ENCODE results near the gene GRAP2. TPM values are rescaled to one million over a fixed set of nuclear protein-coding genes. Genes with fewer than 3 reads are reported as not detected.

The GRAP2 gene
- total and polyA plus RNA-seq, 8 donors = 0.42 to 1.3 (median 0.79) TPM

GRCh38 chr22:39973656-39974055, 72.8 kb downstream of the GRAP2 start:
- Histone ChIP-seq H3K4me3 (no peak overlapping the region), H3K27me3 (no peaks in the 10 kb centered on the region), H3K4me1 (peaks cover 0 to 3% (median 0%) of the 10 kb centered on the region in 3 donors), H3K36me3 (no peaks in the 10 kb centered on the region), H3K9me3 (no peaks in the 10 kb centered on the region), H3K27ac (no peak overlapping the region)
- no peak for DNase-seq
- no peak for TF ChIP-seq CTCF (IDR thresholded peaks at IDR 0.05)
- intact Hi-C loops (cut with DNase I) = no loop called here
- WGBS, 2 donors = 68 to 71% methylated on average over 5 of the region's 5 CpGs
- no peak for ATAC-seq
- FAIRE-seq = no peak

- WGBS, 2 donors = 45 to 58% methylated on average over 5 of the region's 5 CpGs
- no peak overlapping the region for H3K27ac ChIP-seq
- no peak for ATAC-seq
Observed at GRCh38 chr22:39974065-39974464, 73.2 kb downstream of the GRAP2 start.

GRCh38 chr22:39979048-39979447, 78.2 kb downstream of the GRAP2 start:
- no peak overlapping the region for H3K4me3 ChIP-seq
- FAIRE-seq (no peak), ATAC-seq (no peak), DNase-seq (no peak)
- H3K27me3 ChIP-seq = no peaks in the 10 kb centered on the region
- H3K27ac ChIP-seq = no peak overlapping the region
- 80 to 83% methylated on average over 6 of the region's 6 CpGs for WGBS, 2 donors
- TF ChIP-seq CTCF (IDR thresholded peaks at IDR 0.05) = no peak
- H3K4me1 ChIP-seq = no peaks in the 10 kb centered on the region
- intact Hi-C loops (cut with DNase I) = no loop called here
- H3K9me3 ChIP-seq = no peaks in the 10 kb centered on the region
- no peaks in the 10 kb centered on the region for H3K36me3 ChIP-seq

More at GRCh38 chr22:39974065-39974464, 73.2 kb downstream of the GRAP2 start:
- intact Hi-C loops (cut with DNase I) = no loop called here
- no peaks in the 10 kb centered on the region for H3K36me3 ChIP-seq
- no peaks in the 10 kb centered on the region for H3K4me1 ChIP-seq
- TF ChIP-seq CTCF (IDR thresholded peaks at IDR 0.05) = no peak
- no peaks in the 10 kb centered on the region for H3K9me3 ChIP-seq
- H3K4me3 ChIP-seq = no peak overlapping the region
- DNase-seq (no peak), FAIRE-seq (no peak)
- H3K27me3 ChIP-seq = no peaks in the 10 kb centered on the region

- no peak overlapping the region for H3K27ac ChIP-seq
- 78 to 82% methylated on average over 5 of the region's 5 CpGs for WGBS, 2 donors
- no peak for ATAC-seq
- H3K36me3 ChIP-seq = no peaks in the 10 kb centered on the region
- no peaks in the 10 kb centered on the region for H3K9me3 ChIP-seq
- TF ChIP-seq CTCF (IDR thresholded peaks at IDR 0.05) = no peak
- H3K4me3 ChIP-seq = no peak overlapping the region
- intact Hi-C loops (cut with DNase I) = no loop called here
- no peak for FAIRE-seq
- DNase-seq = no peak
- H3K4me1 ChIP-seq = no peaks in the 10 kb centered on the region
- no peaks in the 10 kb centered on the region for H3K27me3 ChIP-seq
Observed at GRCh38 chr22:39979458-39979857, 78.6 kb downstream of the GRAP2 start.

- DNase-seq = no peak
- ATAC-seq = peak in 2 of 4 donors; percentile 16 to 39
- no peak overlapping the region for H3K4me3 ChIP-seq
- H3K27me3 ChIP-seq = peaks cover 0 to under 1% (median 0%) of the 10 kb centered on the region in 4 donors
- H3K9me3 ChIP-seq = no peaks in the 10 kb centered on the region
- H3K4me1 ChIP-seq = no peaks in the 10 kb centered on the region
- no peak for TF ChIP-seq CTCF (IDR thresholded peaks at IDR 0.05)
- intact Hi-C loops (cut with DNase I) = no loop called here
- no peak for FAIRE-seq
- 83 to 87% methylated on average over 6 of the region's 6 CpGs for WGBS, 2 donors
- no peak overlapping the region for H3K27ac ChIP-seq
- H3K36me3 ChIP-seq = no peaks in the 10 kb centered on the region
Observed at GRCh38 chr22:39980596-39980995, 79.7 kb downstream of the GRAP2 start.
